ENCODE data around the gene IL4R.
"Not testable (repeated sequence)": the region's sequence is repeated elsewhere in the genome, so short reads cannot be mapped to it uniquely, and the experiment has no call there.

IL4R gene

DNA sequence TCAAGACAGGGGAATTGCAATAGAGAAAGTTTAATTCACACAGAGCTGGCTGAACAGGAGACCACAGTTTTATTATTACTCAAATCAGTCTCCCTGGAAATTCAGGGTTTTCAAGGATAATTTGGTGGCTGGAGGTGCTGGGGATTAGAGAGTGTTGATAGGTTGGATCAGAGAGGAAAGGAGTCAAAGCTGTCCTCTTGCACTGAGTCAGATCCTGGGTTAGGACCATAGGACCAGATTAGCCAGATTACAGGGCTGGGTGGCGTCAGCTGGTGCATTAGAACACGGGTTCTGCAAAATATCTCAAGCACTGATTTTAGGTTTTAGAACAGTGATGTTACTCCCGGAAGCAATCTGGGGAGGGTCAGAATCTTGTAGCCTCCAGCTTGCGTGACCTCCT lies 43.4 kb upstream of the IL4R start:
- Histone ChIP-seq H2AFZ (ENCODE audit: low read length) (no peak overlapping the region), H3K9me2 (replicated peaks; ENCODE audit: low read depth, low read length) (no peaks in the 10 kb centered on the region), H3K9ac (ENCODE audit: low read depth, low read length, poor library complexity, severe bottlenecking) (no peak overlapping the region), H3K27me3 (ENCODE audit: insufficient read depth, low read length, poor library complexity, severe bottlenecking) (no peaks in the 10 kb centered on the region), H3K4me3 (ENCODE audit: low read length, poor library complexity, severe bottlenecking) (peak overlapping the region; percentile 90), H3F3A (ENCODE audit: low read depth) (no peaks in the 10 kb centered on the region), H3K79me2 (ENCODE audit: insufficient read depth, low read length) (peaks cover 24% of the 10 kb centered on the region), H4K20me1 (ENCODE audit: insufficient read depth, low read length, poor library complexity, severe bottlenecking) (no peaks in the 10 kb centered on the region), H3K4me1 (ENCODE audit: insufficient read depth, low read length, poor library complexity, severe bottlenecking) (peaks cover 24% of the 10 kb centered on the region), H3K9me3 (ENCODE audit: insufficient read depth, low read depth, low read length) (no peaks in the 10 kb centered on the region), H3K4me2 (ENCODE audit: low read depth, low read length, poor library complexity, severe bottlenecking) (peak overlapping the region; percentile 95), H3K36me3 (ENCODE audit: insufficient read depth, low read length) (no peaks in the 10 kb centered on the region)
- TF ChIP-seq, protein P1, sequence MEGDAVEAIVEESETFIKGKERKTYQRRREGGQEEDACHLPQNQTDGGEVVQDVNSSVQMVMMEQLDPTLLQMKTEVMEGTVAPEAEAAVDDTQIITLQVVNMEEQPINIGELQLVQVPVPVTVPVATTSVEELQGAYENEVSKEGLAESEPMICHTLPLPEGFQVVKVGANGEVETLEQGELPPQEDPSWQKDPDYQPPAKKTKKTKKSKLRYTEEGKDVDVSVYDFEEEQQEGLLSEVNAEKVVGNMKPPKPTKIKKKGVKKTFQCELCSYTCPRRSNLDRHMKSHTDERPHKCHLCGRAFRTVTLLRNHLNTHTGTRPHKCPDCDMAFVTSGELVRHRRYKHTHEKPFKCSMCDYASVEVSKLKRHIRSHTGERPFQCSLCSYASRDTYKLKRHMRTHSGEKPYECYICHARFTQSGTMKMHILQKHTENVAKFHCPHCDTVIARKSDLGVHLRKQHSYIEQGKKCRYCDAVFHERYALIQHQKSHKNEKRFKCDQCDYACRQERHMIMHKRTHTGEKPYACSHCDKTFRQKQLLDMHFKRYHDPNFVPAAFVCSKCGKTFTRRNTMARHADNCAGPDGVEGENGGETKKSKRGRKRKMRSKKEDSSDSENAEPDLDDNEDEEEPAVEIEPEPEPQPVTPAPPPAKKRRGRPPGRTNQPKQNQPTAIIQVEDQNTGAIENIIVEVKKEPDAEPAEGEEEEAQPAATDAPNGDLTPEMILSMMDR (conservative IDR thresholded peaks at IDR 0.05; ENCODE audit: low read length): no peak
- TF ChIP-seq EZH2phosphoT487 (IDR thresholded peaks at IDR 0.05; ENCODE audit: borderline replicate concordance): no peak

DNA sequence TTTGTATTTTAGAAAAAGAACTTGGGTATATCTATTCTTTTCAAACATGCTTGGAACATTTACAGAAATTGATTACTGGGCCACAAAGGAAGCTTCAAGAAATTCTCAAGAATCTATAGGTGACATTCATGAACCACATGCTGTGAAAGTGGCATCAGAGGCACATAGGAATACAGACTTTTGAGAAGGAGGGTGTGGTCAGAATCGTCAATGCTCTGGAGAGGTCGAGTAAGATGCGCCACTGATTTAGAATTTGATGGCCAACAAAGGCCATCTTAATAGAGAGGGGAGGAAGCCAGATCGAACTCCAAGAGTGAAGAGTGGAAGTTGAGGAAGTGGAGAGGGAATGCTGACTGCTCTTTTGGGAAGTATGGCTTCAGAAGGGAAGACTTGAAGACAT lies 41.7 kb upstream of the IL4R start:
- H3K9me2 ChIP-seq (replicated peaks; ENCODE audit: low read depth, low read length): no peaks in the 10 kb centered on the region
- no peaks in the 10 kb centered on the region for H4K20me1 ChIP-seq (ENCODE audit: insufficient read depth, low read length, poor library complexity, severe bottlenecking)
- no peak overlapping the region for H3K4me3 ChIP-seq (ENCODE audit: low read length, poor library complexity, severe bottlenecking)
- TF ChIP-seq, protein P1 (conservative IDR thresholded peaks at IDR 0.05; ENCODE audit: low read length): no peak
- no peak for TF ChIP-seq EZH2phosphoT487 (IDR thresholded peaks at IDR 0.05; ENCODE audit: borderline replicate concordance)
- peaks cover 24% of the 10 kb centered on the region for H3K4me1 ChIP-seq (ENCODE audit: insufficient read depth, low read length, poor library complexity, severe bottlenecking)
- no peak overlapping the region for H2AFZ ChIP-seq (ENCODE audit: low read length)
- H3F3A ChIP-seq (ENCODE audit: low read depth): no peaks in the 10 kb centered on the region
- no peaks in the 10 kb centered on the region for H3K9me3 ChIP-seq (ENCODE audit: insufficient read depth, low read depth, low read length)
- no peaks in the 10 kb centered on the region for H3K36me3 ChIP-seq (ENCODE audit: insufficient read depth, low read length)
- H3K27me3 ChIP-seq (ENCODE audit: insufficient read depth, low read length, poor library complexity, severe bottlenecking): no peaks in the 10 kb centered on the region
- H3K9ac ChIP-seq (ENCODE audit: low read depth, low read length, poor library complexity, severe bottlenecking): no peak overlapping the region
- no peak overlapping the region for H3K4me2 ChIP-seq (ENCODE audit: low read depth, low read length, poor library complexity, severe bottlenecking)
- peaks cover 24% of the 10 kb centered on the region for H3K79me2 ChIP-seq (ENCODE audit: insufficient read depth, low read length)

DNA sequence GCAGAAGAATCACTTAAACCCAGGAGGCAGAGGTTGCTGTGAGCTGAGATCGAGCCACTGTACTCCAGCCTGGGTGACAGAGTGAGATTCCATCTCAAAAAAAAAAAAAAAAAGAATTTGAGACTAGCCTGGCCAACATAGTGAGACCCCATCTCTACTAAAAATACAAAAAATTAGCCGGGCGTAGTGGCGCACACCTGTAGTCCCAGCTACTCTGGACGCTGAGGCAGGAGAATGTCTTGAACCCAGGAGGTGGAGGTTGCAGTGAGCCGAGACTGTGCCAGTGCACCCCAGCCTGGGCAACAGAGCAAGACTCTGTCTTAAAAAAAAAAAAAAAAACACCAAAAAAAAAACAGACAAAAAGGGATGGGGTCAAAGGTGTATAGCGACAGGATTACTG lies 41.1 kb upstream of the IL4R start:
- H3K4me2 ChIP-seq (ENCODE audit: low read depth, low read length, poor library complexity, severe bottlenecking); H3K9me3 ChIP-seq (ENCODE audit: insufficient read depth, low read depth, low read length); H3K9me2 ChIP-seq (replicated peaks; ENCODE audit: low read depth, low read length); H3F3A ChIP-seq (ENCODE audit: low read depth); H2AFZ ChIP-seq (ENCODE audit: low read length); H3K9ac ChIP-seq (ENCODE audit: low read depth, low read length, poor library complexity, severe bottlenecking); H3K4me3 ChIP-seq (ENCODE audit: low read length, poor library complexity, severe bottlenecking); H4K20me1 ChIP-seq (ENCODE audit: insufficient read depth, low read length, poor library complexity, severe bottlenecking); H3K27me3 ChIP-seq (ENCODE audit: insufficient read depth, low read length, poor library complexity, severe bottlenecking); H3K36me3 ChIP-seq (ENCODE audit: insufficient read depth, low read length): not testable (repeated sequence)
- Histone ChIP-seq H3K79me2 (ENCODE audit: insufficient read depth, low read length) (peaks cover 21% of the 10 kb centered on the region), H3K4me1 (ENCODE audit: insufficient read depth, low read length, poor library complexity, severe bottlenecking) (peaks cover 24% of the 10 kb centered on the region)

DNA sequence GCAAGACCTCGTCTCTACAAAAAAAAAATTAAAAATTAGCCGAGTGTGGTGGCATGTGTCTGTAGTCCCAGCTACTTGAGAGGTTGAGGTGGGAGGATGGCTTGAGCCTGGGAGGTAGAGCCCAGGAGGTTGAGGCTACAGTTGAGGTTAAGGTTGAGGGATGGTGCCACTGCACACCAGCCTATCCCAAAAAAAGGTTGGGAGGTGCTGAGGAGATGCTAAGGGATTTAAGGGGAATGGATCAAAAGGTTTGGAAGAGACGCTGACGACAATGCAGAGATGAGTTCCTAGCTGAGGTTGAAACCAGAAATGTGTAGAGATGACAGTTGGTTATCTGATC lies 40.5 kb upstream of the IL4R start:
- Histone ChIP-seq H3K9ac (ENCODE audit: low read depth, low read length, poor library complexity, severe bottlenecking) (no peak overlapping the region), H3K9me3 (ENCODE audit: insufficient read depth, low read depth, low read length) (no peaks in the 10 kb centered on the region), H3K4me3 (ENCODE audit: low read length, poor library complexity, severe bottlenecking) (no peak overlapping the region), H3K4me2 (ENCODE audit: low read depth, low read length, poor library complexity, severe bottlenecking) (no peak overlapping the region), H3K9me2 (replicated peaks; ENCODE audit: low read depth, low read length) (no peaks in the 10 kb centered on the region), H3K4me1 (ENCODE audit: insufficient read depth, low read length, poor library complexity, severe bottlenecking) (peaks cover 19% of the 10 kb centered on the region), H3K27me3 (ENCODE audit: insufficient read depth, low read length, poor library complexity, severe bottlenecking) (no peaks in the 10 kb centered on the region), H3K36me3 (ENCODE audit: insufficient read depth, low read length) (no peaks in the 10 kb centered on the region), H2AFZ (ENCODE audit: low read length) (no peak overlapping the region), H3K79me2 (ENCODE audit: insufficient read depth, low read length) (peaks cover 14% of the 10 kb centered on the region), H4K20me1 (ENCODE audit: insufficient read depth, low read length, poor library complexity, severe bottlenecking) (no peaks in the 10 kb centered on the region), H3F3A (ENCODE audit: low read depth) (no peaks in the 10 kb centered on the region)
- TF ChIP-seq, protein P1 (conservative IDR thresholded peaks at IDR 0.05; ENCODE audit: low read length): no peak
- no peak for TF ChIP-seq EZH2phosphoT487 (IDR thresholded peaks at IDR 0.05; ENCODE audit: borderline replicate concordance)

All from Loucy (cell line).